PC-3 (cell line): Measurements from ENCODE around the gene SURF4. TPM values are rescaled to one million over a fixed set of nuclear protein-coding genes. Genes with fewer than 3 reads are reported as not detected.

Source experiments
- ATAC-seq: fragments of 200-7000 bp; cut with Tn5 transposase; 2 replicates; pipeline ENCODE4 v1.9.1; 2020; ENCODE audit warnings: mild to moderate bottlenecking, moderate library complexity
- BruUV-seq: library from RNA; stranded (reverse); fragments of 400-500 nt; replicated peaks from 2 replicates; lab custom pipeline; 2021; lab: Mats Ljungman, UMichigan
- CTCF ChIA-PET: fragments of 300-600 bp; sonication (Branson Sonifier 250); formaldehyde crosslinking; loops from one replicate; lab custom pipeline; 2022; ENCODE audit warnings: antibody characterized with exemption; lab: Charles Lee
- POLR2A ChIA-PET: fragments of 300-600 bp; sonication (Branson Sonifier 250); formaldehyde crosslinking; loops from one replicate; lab custom pipeline; 2022; ENCODE audit warnings: antibody characterized with exemption; ENCODE audit not compliant: unreplicated experiment; lab: Charles Lee
- DNase-seq: peaks from one replicate; pipeline ENCODE4 v3.0.0-alpha.2; 2015
- H2AFZ ChIP-seq: fragments of 300-600 bp; sonication (generic); 2 replicates; pipeline ENCODE4 v1.6.0; 2016; ENCODE audit warnings: antibody characterized with exemption, low read length
- H3F3A ChIP-seq: fragments of 300-600 bp; sonication (generic); one replicate; pipeline ENCODE4 v1.6.0; 2017; ENCODE audit warnings: antibody characterized with exemption, low read length, control low read depth, mild to moderate bottlenecking; ENCODE audit not compliant: unreplicated experiment
- H3K27ac ChIP-seq: fragments of 300-600 bp; sonication (generic); 2 replicates; pipeline ENCODE4 v1.5.1; 2016; ENCODE audit warnings: mild to moderate bottlenecking, low read length
- H3K27me3 ChIP-seq: fragments of 300-600 bp; sonication (generic); 2 replicates; pipeline ENCODE4 v1.6.1; 2016; ENCODE audit warnings: low read length, mixed read lengths
- H3K36me3 ChIP-seq: fragments of 300-600 bp; sonication (generic); 2 replicates; pipeline ENCODE4 v1.6.1; 2016; ENCODE audit warnings: low read depth, mixed run types, low read length, mixed read lengths
- H3K4me1 ChIP-seq: fragments of 300-600 bp; sonication (generic); 2 replicates; pipeline ENCODE4 v1.5.1; 2016; ENCODE audit warnings: low read length; ENCODE audit not compliant: insufficient read depth
- H3K4me2 ChIP-seq: fragments of 300-600 bp; sonication (generic); 2 replicates; pipeline ENCODE4 v1.6.0; 2016; ENCODE audit warnings: low read length
- H3K4me3 ChIP-seq: fragments of 300-600 bp; sonication (generic); 2 replicates; pipeline ENCODE4 v1.5.1; 2016; ENCODE audit warnings: mild to moderate bottlenecking, low read length, mixed read lengths
- H3K79me2 ChIP-seq: fragments of 300-600 bp; sonication (generic); 2 replicates; pipeline ENCODE4 v1.6.1; 2017; ENCODE audit warnings: low read length, mixed read lengths
- H3K9ac ChIP-seq: fragments of 300-600 bp; sonication (generic); 2 replicates; pipeline ENCODE4 v1.6.0; 2016; ENCODE audit warnings: mild to moderate bottlenecking, low read length
- H3K9me2 ChIP-seq: fragments of 300-600 bp; sonication (generic); replicated peaks from 2 replicates; pipeline ENCODE4 v1.6.1; 2016; ENCODE audit warnings: mixed run types, low read length, mixed read lengths
- H3K9me3 ChIP-seq: fragments of 300-600 bp; sonication (generic); 2 replicates; pipeline ENCODE4 v1.6.1; 2016; ENCODE audit warnings: low read length, mixed read lengths
- H4K20me1 ChIP-seq: fragments of 300-600 bp; sonication (generic); 2 replicates; pipeline ENCODE4 v1.6.1; 2016; ENCODE audit warnings: low read length, mixed read lengths
- CTCF ChIP-seq: fragments of 300-600 bp; sonication (generic); conservative IDR thresholded peaks from 2 replicates; pipeline ENCODE4 v1.5.1; 2017; ENCODE audit warnings: antibody characterized with exemption, low read depth, mild to moderate bottlenecking, low read length
- EZH2 ChIP-seq: fragments of 300-600 bp; sonication (generic); IDR thresholded peaks from one replicate; pipeline ENCODE4 v1.6.1; 2017; ENCODE audit warnings: antibody characterized with exemption, mild to moderate bottlenecking, low read length; ENCODE audit not compliant: unreplicated experiment
- EZH2phosphoT487 ChIP-seq: fragments of 300-600 bp; sonication (generic); IDR thresholded peaks from 2 replicates; pipeline ENCODE4 v1.6.1; 2018; ENCODE audit warnings: mild to moderate bottlenecking, antibody characterized with exemption, low read length, borderline replicate concordance
- intact Hi-C: fragments of 100-400 bp; cut with micrococcal nuclease; formaldehyde crosslinking; loops from 2 replicates; pipeline ENCODE4 v1.9.0; 2023
- total RNA-seq: library from RNA; depleted of rRNA; stranded (reverse); fragments of >200 nt; gene quantifications from 2 replicates; pipeline ENCODE4 v1.2.3, GENCODE V29; 2014

SURF4 gene
- total RNA-seq, 1 experiment from 2014 or later: 161 TPM

- ChIA-PET CTCF (no interaction called here), POLR2A (no interaction called here)
- no peak for DNase-seq
- Histone ChIP-seq H3K4me3 (no peak overlapping the region), H3K27me3 (no peaks in the 10 kb centered on the region), H3K79me2 (peaks cover 90% of the 10 kb centered on the region), H3K9me2 (no peaks in the 10 kb centered on the region), H3K9ac (no peak overlapping the region), H3K27ac (no peak overlapping the region), H3K4me1 (peaks cover 8% of the 10 kb centered on the region; the same call in 1 of the 2 replicates), H3K9me3 (no peaks in the 10 kb centered on the region), H3F3A (no peaks in the 10 kb centered on the region), H4K20me1 (peaks cover 37% of the 10 kb centered on the region; the same call in 1 of the 2 replicates), H3K36me3 (peaks cover 8% of the 10 kb centered on the region; the same call in 1 of the 2 replicates), H2AFZ (no peak overlapping the region), H3K4me2 (no peak overlapping the region)
- no TSS peak for BruUV-seq
- TF ChIP-seq CTCF (no peak), EZH2phosphoT487 (no peak)
- intact Hi-C loops: no loop called here
- ATAC-seq: no peak
Observed at GRCh38 chr9:133370685-133371084, 5.2 kb downstream of the SURF4 start.

GRCh38 chr9:133369933-133370332, 5.9 kb downstream of the SURF4 start:
- Histone ChIP-seq H3K36me3 (peaks cover 8% of the 10 kb centered on the region; the same call in 1 of the 2 replicates), H3K9ac (no peak overlapping the region), H3F3A (no peaks in the 10 kb centered on the region), H2AFZ (no peak overlapping the region), H3K27me3 (no peaks in the 10 kb centered on the region), H3K79me2 (peaks cover 82% of the 10 kb centered on the region), H3K9me2 (no peaks in the 10 kb centered on the region), H3K4me1 (peaks cover 8% of the 10 kb centered on the region; the same call in 1 of the 2 replicates), H3K4me2 (no peak overlapping the region), H3K27ac (no peak overlapping the region), H3K4me3 (no peak overlapping the region), H3K9me3 (no peaks in the 10 kb centered on the region), H4K20me1 (peaks cover 37% of the 10 kb centered on the region; the same call in 1 of the 2 replicates)
- no TSS peak for BruUV-seq
- DNase-seq: no peak
- CTCF ChIA-PET: no interaction called here
- intact Hi-C loops: no loop called here
- TF ChIP-seq EZH2phosphoT487 (no peak), CTCF (no peak), EZH2 (no peak)
- POLR2A ChIA-PET: no interaction called here
- no peak for ATAC-seq

- peaks cover 8% of the 10 kb centered on the region; the same call in 1 of the 2 replicates for H3K36me3 ChIP-seq
Observed at GRCh38 chr9:133369422-133369821, 6.4 kb downstream of the SURF4 start.

More at GRCh38 chr9:133369422-133369821, 6.4 kb downstream of the SURF4 start:
- intact Hi-C loops: no loop called here
- H3K27ac ChIP-seq: no peak overlapping the region
- no peak overlapping the region for H3K4me2 ChIP-seq
- ChIA-PET POLR2A (interaction anchor here (1.5 kb wide), 1 partner anchor 18 kb away, joined by 4 read pairs; no protein-coding TSS in a partner anchor), CTCF (no interaction called here)
- peaks cover 77% of the 10 kb centered on the region for H3K79me2 ChIP-seq
- no peak overlapping the region for H2AFZ ChIP-seq
- H3F3A ChIP-seq: no peaks in the 10 kb centered on the region
- no peak overlapping the region for H3K9ac ChIP-seq
- no peak for ATAC-seq
- no peaks in the 10 kb centered on the region for H3K27me3 ChIP-seq
- no peak overlapping the region for H3K4me3 ChIP-seq
- no TSS peak for BruUV-seq
- H3K4me1 ChIP-seq: peaks cover 8% of the 10 kb centered on the region; the same call in 1 of the 2 replicates
- no peaks in the 10 kb centered on the region for H3K9me2 ChIP-seq
- H4K20me1 ChIP-seq: peaks cover 34% of the 10 kb centered on the region; the same call in 1 of the 2 replicates
- TF ChIP-seq EZH2phosphoT487 (no peak), EZH2 (no peak), CTCF (no peak)
- H3K9me3 ChIP-seq: no peaks in the 10 kb centered on the region
- DNase-seq: no peak
